Natural killer cell (primary cell): ENCODE measurements around the gene CFAP91. TPM values are rescaled to one million over a fixed set of nuclear protein-coding genes. Genes with fewer than 3 reads are reported as not detected.

Experiments used
- ATAC-seq, 3 donors: fragments of 150-1000 bp in 2 of 3; fragments of 200-7000 bp in 1 of 3; cut with Tn5 transposase; 1 replicate in 1 of 3; 2 replicates in 2 of 3; pipeline ENCODE4 v1.10.0; 2021; ENCODE audit warnings: mild to moderate bottlenecking in 2 of 3, moderate library complexity in 2 of 3
- DNase-seq, 2 donors: peaks; one replicate each; pipeline versions ENCODE4 v3.0.0 to v3.0.0-alpha.2; 2013 to 2021; ENCODE audit warnings: mixed read lengths in 1 of 2
- H3K27ac ChIP-seq: one replicate; pipeline ENCODE4 v1.5.1; 2013; ENCODE audit warnings: mild to moderate bottlenecking, low read length
- H3K27me3 ChIP-seq: one replicate; pipeline ENCODE4 v1.6.1; 2013; ENCODE audit warnings: low read length; ENCODE audit not compliant: control insufficient read depth, insufficient read depth
- H3K36me3 ChIP-seq: one replicate; pipeline ENCODE4 v1.6.1; 2013; ENCODE audit warnings: low read length; ENCODE audit not compliant: control insufficient read depth, insufficient read depth
- H3K4me1 ChIP-seq: one replicate; pipeline ENCODE4 v1.6.1; 2013; ENCODE audit warnings: low read length; ENCODE audit not compliant: control insufficient read depth, insufficient read depth
- H3K4me3 ChIP-seq: one replicate; pipeline ENCODE4 v1.5.1; 2013; ENCODE audit warnings: low read length
- H3K9me3 ChIP-seq: one replicate; pipeline ENCODE4 v1.6.1; 2013; ENCODE audit warnings: low read length; ENCODE audit not compliant: control insufficient read depth, insufficient read depth
- H3K27ac Mint-ChIP-seq, 2 donors: one replicate each; pipeline ENCODE4 v1.8.0; 2022; ENCODE audit warnings: mild to moderate bottlenecking in 2 of 2, mixed read lengths in 2 of 2, moderate library complexity in 1 of 2
- H3K27me3 Mint-ChIP-seq, 2 donors: one replicate each; pipeline ENCODE4 v1.8.0; 2022; ENCODE audit warnings: low read depth in 2 of 2, mixed read lengths in 2 of 2
- H3K36me3 Mint-ChIP-seq: one replicate; pipeline ENCODE4 v1.8.0; 2022; ENCODE audit warnings: mixed read lengths
- H3K4me1 Mint-ChIP-seq, 2 donors: one replicate each; pipeline ENCODE4 v1.8.0; 2022; ENCODE audit warnings: mixed read lengths in 2 of 2
- H3K4me3 Mint-ChIP-seq: one replicate; pipeline ENCODE4 v1.8.0; 2022; ENCODE audit warnings: mild to moderate bottlenecking, moderate library complexity, mixed read lengths
- H3K9me3 Mint-ChIP-seq, 2 donors: one replicate each; pipeline ENCODE4 v1.8.0; 2022; ENCODE audit warnings: mixed read lengths in 2 of 2
- WGBS: methylation state at CpG from one replicate; pipeline ENCODE4 v1.1.7; 2013; ENCODE audit warnings: missing lambda C conversion rate; ENCODE audit not compliant: insufficient coverage; 5-methylcytosine and 5-hydroxymethylcytosine counted together
- intact Hi-C: fragments of 100-400 bp; cut with micrococcal nuclease; formaldehyde crosslinking; loops from one replicate; pipeline ENCODE4 v1.14.2; 2022
- total RNA-seq, 4 donors: library from RNA; stranded (reverse); fragments of 120-200 nt in 1 of 4; gene quantifications; one replicate each; pipeline versions ENCODE4 v1.2.3 to v1.2.4, GENCODE V29; 2013 to 2022
- TF ChIP-seq, protein P1 (sequence below): fragments of 200-600 bp; IDR thresholded peaks from one replicate; pipeline ENCODE4 v1.8.0; 2022; ENCODE audit warnings: antibody characterized with exemption

The CFAP91 gene
- total RNA-seq, 3 donors from 2014 or later (not counting 1 experiment from before 2014, with no cell fraction given), result 0.14 TPM; not detected in 2

DNA sequence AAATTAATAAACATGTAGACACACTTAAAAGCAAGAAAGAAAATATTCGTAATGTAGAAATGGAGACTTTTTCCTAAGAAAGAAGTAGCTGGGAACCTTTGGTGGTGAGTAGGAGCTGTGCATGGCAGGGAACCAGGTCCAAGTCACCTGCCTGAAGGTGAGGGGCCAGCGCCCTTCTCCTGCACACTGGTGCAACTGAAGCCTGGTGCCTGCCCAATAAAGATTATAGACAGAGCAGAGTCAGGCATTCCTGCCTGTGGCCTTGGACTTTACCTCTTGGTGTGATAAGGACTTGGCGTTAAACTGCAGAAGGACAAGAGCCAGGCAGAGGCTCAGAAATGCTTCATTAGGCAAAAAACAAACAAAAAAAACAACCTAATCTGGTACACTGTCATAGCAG is 14.2 kb downstream of the CFAP91 start:
- DNase-seq, result no peak
- no peak overlapping the region for H3K27ac Mint-ChIP-seq
- H3K4me3 Mint-ChIP-seq, result no peak overlapping the region
- Histone ChIP-seq H3K4me3 (no peak overlapping the region), H3K4me1 (no peaks in the 10 kb centered on the region), H3K9me3 (no peaks in the 10 kb centered on the region), H3K27me3 (no peaks in the 10 kb centered on the region), H3K27ac (no peak overlapping the region), H3K36me3 (no peaks in the 10 kb centered on the region)
- H3K36me3 Mint-ChIP-seq, result no peaks in the 10 kb centered on the region
- H3K9me3 Mint-ChIP-seq, result no peaks in the 10 kb centered on the region
- no peak for ATAC-seq
- no peaks in the 10 kb centered on the region for H3K4me1 Mint-ChIP-seq
- intact Hi-C loops, result no loop called here
- WGBS, result 90% methylated on average over 3 of the region's 3 CpGs
- H3K27me3 Mint-ChIP-seq, result peaks cover 6 to 19% of the 10 kb centered on the region in 2 donors
- TF ChIP-seq, protein P1, sequence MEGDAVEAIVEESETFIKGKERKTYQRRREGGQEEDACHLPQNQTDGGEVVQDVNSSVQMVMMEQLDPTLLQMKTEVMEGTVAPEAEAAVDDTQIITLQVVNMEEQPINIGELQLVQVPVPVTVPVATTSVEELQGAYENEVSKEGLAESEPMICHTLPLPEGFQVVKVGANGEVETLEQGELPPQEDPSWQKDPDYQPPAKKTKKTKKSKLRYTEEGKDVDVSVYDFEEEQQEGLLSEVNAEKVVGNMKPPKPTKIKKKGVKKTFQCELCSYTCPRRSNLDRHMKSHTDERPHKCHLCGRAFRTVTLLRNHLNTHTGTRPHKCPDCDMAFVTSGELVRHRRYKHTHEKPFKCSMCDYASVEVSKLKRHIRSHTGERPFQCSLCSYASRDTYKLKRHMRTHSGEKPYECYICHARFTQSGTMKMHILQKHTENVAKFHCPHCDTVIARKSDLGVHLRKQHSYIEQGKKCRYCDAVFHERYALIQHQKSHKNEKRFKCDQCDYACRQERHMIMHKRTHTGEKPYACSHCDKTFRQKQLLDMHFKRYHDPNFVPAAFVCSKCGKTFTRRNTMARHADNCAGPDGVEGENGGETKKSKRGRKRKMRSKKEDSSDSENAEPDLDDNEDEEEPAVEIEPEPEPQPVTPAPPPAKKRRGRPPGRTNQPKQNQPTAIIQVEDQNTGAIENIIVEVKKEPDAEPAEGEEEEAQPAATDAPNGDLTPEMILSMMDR, result no peak

DNA sequence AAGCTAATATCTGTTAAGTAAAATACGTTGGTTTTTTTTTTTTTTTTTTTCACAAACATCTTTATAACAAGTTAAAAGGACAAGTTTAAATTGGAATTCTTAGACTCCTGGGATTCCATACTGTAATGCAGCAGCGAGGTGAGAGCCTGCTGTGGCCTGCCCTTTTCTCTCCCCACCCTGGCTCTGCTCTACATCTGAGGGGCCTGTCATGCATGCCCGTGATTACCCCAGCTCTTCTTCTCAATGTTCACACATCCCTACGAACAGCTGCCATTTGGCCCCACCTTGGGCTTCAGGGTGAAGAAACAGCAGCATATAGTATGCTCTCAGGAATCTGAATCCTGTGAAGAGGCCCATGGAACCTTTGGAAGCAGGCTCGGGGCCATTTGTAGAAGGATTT is 14.7 kb downstream of the CFAP91 start:
- Histone ChIP-seq H3K36me3 (no peaks in the 10 kb centered on the region), H3K9me3 (no peaks in the 10 kb centered on the region), H3K27ac (no peak overlapping the region), H3K4me1 (no peaks in the 10 kb centered on the region), H3K4me3 (no peak overlapping the region), H3K27me3 (no peaks in the 10 kb centered on the region)
- DNase-seq (no peak), ATAC-seq (no peak)
- Mint-ChIP-seq H3K9me3 (no peaks in the 10 kb centered on the region), H3K27me3 (peaks cover 6 to 19% of the 10 kb centered on the region in 2 donors), H3K36me3 (no peaks in the 10 kb centered on the region), H3K27ac (no peak overlapping the region), H3K4me1 (no peaks in the 10 kb centered on the region), H3K4me3 (no peak overlapping the region)
- intact Hi-C loops, result no loop called here
- WGBS, result 93% methylated on average over 4 of the region's 5 CpGs
- TF ChIP-seq, protein P1, result no peak

DNA sequence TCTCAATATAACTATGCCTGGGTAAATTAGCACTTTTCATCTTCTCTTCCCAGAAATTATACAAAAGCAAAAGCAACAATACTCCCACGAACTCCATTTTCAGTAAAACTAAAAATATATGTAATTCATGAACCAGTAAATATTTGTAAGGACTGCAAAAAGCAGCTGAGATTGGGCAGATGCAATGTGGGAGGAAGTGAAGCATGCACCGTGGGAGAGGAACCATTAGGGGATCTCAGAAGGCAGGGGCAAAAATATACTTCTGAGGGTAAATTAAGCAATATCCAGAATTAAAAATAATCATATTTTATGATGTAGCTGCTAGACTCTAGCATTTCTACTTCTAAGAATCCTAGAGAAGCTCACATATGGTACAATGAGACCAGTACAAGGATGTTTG is 20.2 kb downstream of the CFAP91 start:
- Histone ChIP-seq H3K9me3 (no peaks in the 10 kb centered on the region), H3K4me3 (no peak overlapping the region), H3K4me1 (no peaks in the 10 kb centered on the region), H3K27me3 (no peaks in the 10 kb centered on the region), H3K27ac (no peak overlapping the region), H3K36me3 (no peaks in the 10 kb centered on the region)
- 0% methylated on average over 1 of the region's 2 CpGs for WGBS
- Mint-ChIP-seq H3K4me1 (no peaks in the 10 kb centered on the region), H3K27me3 (peaks cover 6 to 19% of the 10 kb centered on the region in 2 donors), H3K36me3 (no peaks in the 10 kb centered on the region), H3K4me3 (no peak overlapping the region), H3K27ac (no peak overlapping the region), H3K9me3 (no peaks in the 10 kb centered on the region)
- ATAC-seq (no peak), DNase-seq (no peak)
- intact Hi-C loops, result no loop called here
- TF ChIP-seq, protein P1, result no peak

DNA sequence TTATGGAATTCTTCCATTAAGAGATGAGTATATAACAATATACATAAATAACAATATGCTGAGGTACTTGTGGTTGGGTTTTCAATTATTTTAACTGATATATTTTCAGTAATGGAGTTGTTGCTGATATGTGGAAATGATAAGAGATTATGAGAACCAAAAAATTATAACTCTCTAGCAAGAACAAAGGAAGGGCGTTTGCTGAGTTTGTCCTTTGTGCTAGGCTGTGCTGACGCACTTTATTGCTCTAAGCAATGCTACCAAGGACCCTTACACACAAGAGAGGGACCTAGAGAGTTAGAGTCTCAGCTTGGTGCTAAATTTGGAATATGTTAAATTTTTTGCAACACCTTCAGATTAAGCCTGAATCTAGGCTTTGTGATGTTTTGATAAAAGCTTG is 24.1 kb downstream of the CFAP91 start:
- Histone ChIP-seq H3K4me3 (no peak overlapping the region), H3K4me1 (no peaks in the 10 kb centered on the region), H3K9me3 (no peaks in the 10 kb centered on the region), H3K36me3 (no peaks in the 10 kb centered on the region), H3K27ac (no peak overlapping the region), H3K27me3 (no peaks in the 10 kb centered on the region)
- Mint-ChIP-seq H3K4me1 (no peaks in the 10 kb centered on the region), H3K36me3 (no peaks in the 10 kb centered on the region), H3K9me3 (no peaks in the 10 kb centered on the region), H3K4me3 (no peak overlapping the region), H3K27me3 (peaks cover 5 to 6% of the 10 kb centered on the region in 2 donors), H3K27ac (no peak overlapping the region)
- intact Hi-C loops, result no loop called here
- ATAC-seq (no peak), DNase-seq (no peak)
- WGBS, result no CpG with 5 or more reads among the region's 2 CpGs
- TF ChIP-seq, protein P1, result no peak
